Measurements from ENCODE around the gene ANKRD33B.

The ANKRD33B gene

DNA sequence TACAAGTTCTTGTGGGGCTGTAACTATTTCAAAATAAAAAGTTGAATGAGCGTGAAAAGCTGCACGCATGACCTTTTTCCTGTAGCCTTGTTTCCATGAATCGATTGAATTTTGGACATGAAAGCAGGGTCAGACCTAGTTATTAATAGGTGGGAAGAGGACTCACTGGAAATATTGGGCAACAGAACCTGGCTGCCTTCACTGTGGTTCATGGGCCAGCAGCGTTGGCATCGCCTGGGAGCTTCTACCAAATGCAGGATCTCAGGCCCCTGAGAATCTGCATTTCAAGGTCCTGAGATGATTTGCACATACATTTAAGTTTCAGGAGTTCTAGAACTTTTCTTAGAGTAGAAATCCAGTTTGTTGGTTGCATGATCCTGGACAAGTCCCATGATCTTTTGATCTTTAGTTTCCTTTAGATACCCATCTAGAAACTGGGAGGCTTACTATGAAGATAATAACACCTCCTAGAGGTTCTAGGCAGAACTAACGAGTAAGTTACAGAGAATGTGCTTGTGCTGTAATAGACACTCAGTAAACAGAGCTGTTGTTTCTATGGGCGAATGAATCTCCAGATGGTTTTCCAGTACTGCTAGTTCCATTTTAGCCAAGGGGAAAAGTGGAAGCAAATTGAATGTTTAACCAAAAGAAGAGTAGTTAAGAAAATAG is 12.4 kb downstream of the ANKRD33B start:
- TF ChIP-seq, protein P1, sequence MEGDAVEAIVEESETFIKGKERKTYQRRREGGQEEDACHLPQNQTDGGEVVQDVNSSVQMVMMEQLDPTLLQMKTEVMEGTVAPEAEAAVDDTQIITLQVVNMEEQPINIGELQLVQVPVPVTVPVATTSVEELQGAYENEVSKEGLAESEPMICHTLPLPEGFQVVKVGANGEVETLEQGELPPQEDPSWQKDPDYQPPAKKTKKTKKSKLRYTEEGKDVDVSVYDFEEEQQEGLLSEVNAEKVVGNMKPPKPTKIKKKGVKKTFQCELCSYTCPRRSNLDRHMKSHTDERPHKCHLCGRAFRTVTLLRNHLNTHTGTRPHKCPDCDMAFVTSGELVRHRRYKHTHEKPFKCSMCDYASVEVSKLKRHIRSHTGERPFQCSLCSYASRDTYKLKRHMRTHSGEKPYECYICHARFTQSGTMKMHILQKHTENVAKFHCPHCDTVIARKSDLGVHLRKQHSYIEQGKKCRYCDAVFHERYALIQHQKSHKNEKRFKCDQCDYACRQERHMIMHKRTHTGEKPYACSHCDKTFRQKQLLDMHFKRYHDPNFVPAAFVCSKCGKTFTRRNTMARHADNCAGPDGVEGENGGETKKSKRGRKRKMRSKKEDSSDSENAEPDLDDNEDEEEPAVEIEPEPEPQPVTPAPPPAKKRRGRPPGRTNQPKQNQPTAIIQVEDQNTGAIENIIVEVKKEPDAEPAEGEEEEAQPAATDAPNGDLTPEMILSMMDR (conservative IDR thresholded peaks at IDR 0.05; ENCODE audit: low read depth, low read length): peak; percentile 2
- DNase-seq (ENCODE audit: low read depth): no peak

DNA sequence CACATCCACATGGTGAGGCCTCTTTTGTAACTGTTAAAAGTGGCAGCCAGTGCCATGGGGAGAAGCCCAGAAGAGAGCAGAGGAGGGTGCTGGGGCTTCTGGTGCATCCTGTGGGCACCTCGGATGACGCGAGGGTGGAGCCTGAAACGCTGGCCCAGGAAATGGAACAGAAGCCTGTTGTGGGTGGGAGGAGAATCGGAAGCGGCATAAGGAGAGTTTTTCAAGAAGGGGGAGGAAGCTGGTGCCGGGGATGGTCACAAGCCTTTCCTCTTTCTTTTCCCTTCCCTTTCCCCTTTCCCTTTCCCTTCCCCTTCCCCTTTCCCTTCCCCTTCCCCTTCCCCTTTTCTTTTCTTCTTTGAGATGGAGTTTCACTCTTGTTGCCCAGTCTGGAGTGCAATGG is 12.9 kb downstream of the ANKRD33B start:
- TF ChIP-seq, protein P1 (conservative IDR thresholded peaks at IDR 0.05; ENCODE audit: low read depth, low read length): no peak
- no peak for DNase-seq (ENCODE audit: low read depth)
- H3K4me3 ChIP-seq (ENCODE audit: low read depth, low read length): no peak overlapping the region

More for the DNA sequence above, 12.4 kb downstream of the ANKRD33B start:
- H3K4me3 ChIP-seq (ENCODE audit: low read depth, low read length): no peak overlapping the region

DNA sequence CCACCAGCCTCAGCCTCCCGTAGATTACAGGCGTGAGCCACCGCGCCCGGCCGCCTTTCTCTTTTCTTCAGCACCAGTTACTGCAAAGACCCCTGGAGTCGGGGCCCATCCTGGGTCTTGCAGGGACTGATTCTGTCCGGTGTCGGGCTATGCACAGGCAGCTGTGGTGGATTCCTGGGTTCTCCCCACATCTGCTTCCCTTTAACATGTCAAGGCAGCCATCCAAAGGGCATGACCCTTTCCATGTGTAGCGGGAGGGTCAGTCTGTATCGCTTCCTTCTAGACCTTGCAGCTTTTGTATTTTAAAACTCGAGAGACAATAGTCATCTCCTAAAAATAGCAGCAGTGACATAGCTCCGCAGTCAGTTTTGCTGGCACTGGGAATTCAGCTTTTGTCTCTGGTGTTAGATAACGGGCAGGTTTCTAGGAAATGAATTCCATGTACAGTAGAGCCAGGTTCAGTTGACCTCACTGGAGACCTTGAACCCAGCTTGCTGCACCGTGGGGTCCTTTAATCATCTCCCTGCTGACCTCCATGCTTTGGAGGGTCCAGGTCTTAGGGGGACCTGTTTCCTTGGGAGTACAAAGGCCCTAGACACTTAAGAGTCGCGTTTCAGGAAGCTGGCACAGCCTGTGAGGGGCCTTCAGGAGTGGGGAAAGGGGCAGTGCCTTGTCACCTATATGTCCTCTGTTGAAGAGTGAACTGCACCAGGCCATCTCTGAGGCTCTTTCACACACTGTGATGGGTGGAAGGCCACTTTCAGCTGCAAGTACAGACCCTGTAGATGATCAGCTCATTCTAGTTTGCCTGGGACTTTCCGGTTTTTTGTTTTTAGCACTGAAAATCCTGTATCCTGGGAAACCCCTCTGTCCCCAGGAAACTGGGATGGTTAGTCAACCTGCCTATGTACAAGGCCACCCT is 13.8 kb downstream of the ANKRD33B start:
- no peak for DNase-seq (ENCODE audit: low read depth)
- H3K4me3 ChIP-seq (ENCODE audit: low read depth, low read length): no peak overlapping the region
- TF ChIP-seq, protein P1 (conservative IDR thresholded peaks at IDR 0.05; ENCODE audit: low read depth, low read length): no peak

DNA sequence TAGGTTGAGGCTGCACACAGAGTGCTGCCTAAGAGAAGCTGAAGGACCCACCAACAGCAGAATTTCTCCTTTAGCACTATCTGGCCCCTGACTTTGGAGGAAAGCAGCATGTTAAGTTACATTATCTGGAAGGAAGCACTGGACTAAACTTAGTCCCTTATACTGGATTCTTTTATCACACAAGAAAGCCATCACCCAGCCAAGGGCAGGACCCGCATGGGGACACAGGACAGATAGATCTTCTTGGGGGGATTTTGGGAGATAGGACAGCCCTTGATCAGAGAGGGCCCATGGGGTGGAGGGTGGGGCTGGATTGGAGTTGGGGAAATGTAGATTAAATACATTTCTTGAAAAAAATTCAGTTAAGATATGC is 14.4 kb downstream of the ANKRD33B start:
- TF ChIP-seq, protein P1 (conservative IDR thresholded peaks at IDR 0.05; ENCODE audit: low read depth, low read length): no peak
- no peak overlapping the region for H3K4me3 ChIP-seq (ENCODE audit: low read depth, low read length)
- DNase-seq (ENCODE audit: low read depth): no peak

DNA sequence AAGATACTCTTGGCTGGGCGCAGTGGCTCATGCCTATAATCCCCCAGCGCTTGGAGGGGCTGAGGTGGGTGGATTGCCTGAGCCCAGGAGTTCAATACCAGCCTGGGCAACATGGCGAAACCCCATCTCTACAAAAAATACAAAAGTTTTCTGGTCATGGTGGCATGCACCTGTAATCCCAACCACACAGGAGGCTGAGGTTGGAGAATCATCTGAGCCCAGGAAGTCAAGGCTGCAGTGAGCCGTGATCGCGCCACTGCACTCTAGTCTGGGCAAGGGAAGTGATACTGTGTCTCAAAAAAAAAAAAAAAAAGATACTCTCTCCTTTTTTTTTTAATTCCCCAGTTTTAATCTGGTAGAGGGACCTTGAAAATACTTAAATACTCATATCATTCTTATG is 15.0 kb downstream of the ANKRD33B start:
- no peak for DNase-seq (ENCODE audit: low read depth)
- TF ChIP-seq, protein P1 (conservative IDR thresholded peaks at IDR 0.05; ENCODE audit: low read depth, low read length): no peak
- no peak overlapping the region for H3K4me3 ChIP-seq (ENCODE audit: low read depth, low read length)

DNA sequence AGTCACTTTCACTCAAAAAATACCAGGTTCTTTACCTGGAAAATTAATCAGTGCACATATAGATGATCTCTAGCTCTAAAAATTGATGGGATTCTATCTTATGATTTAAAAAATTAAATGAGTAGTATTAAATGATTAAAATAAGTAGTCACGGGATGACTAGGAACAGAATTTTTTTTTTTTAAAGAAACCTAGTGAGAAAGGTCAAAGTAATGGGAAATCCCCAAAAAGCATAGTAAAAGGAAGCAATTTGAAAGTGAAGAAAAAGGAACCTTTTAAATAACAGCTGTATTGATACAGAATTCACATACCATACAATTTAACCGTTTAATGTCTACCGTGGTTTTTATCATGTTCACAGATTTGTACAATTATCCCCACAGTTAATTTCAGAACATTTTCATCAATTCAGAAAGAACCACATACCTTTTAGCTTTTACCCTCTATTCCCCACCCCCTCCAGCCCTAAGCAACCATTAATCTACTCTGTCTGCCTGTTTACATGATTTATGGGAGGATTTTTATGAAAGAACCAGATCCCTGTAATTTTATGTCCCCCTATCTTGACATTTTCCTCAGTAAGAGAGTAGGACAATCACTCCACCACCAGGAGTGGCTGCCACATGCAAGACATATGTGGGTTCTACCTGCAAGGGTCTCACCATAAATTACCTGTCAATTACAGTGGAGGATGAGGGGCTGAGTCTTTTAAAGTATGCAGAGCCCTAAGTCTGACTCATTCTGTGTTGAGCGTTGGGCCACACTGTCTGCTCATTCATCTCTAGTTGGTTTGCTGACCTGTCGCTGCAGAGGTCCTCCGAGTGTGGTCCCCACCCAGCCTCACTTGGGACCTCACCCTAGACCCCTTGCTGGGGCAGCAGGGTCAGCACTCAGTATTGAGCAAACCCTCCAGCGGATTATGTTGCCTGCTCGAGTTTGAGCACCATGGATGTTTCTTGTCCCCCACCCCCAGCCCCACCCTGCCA is 16.0 kb downstream of the ANKRD33B start:
- no peak for DNase-seq (ENCODE audit: low read depth)
- no peak overlapping the region for H3K4me3 ChIP-seq (ENCODE audit: low read depth, low read length)
- TF ChIP-seq, protein P1 (conservative IDR thresholded peaks at IDR 0.05; ENCODE audit: low read depth, low read length): no peak
